H9 (cell line): ENCODE measurements around the gene NEDD4L. TPM values are rescaled to one million over a fixed set of nuclear protein-coding genes. Genes with fewer than 3 reads are reported as not detected.

Source experiments
- DNase-seq: peaks from one replicate; pipeline ENCODE4 v3.0.0-alpha.2; 2017
- H2AFZ ChIP-seq: one replicate; pipeline ENCODE4 v1.6.1; 2013; ENCODE audit warnings: mild to moderate bottlenecking, low read length, control low read depth, moderate library complexity
- H2AK5ac ChIP-seq: 2 replicates; pipeline ENCODE4 v1.6.1; 2013; ENCODE audit warnings: low read length, control low read depth, mixed read lengths; ENCODE audit not compliant: insufficient read length
- H2BK120ac ChIP-seq: one replicate; pipeline ENCODE4 v1.6.1; 2013; ENCODE audit warnings: low read depth, mild to moderate bottlenecking, low read length, control low read depth, inconsistent platforms; ENCODE audit not compliant: poor library complexity, severe bottlenecking
- H2BK12ac ChIP-seq: 2 replicates; pipeline ENCODE4 v1.6.1; 2013; ENCODE audit warnings: low read length, control low read depth, mixed read lengths, low read depth; ENCODE audit not compliant: insufficient read length
- H2BK15ac ChIP-seq: 2 replicates; pipeline ENCODE4 v1.6.1; 2013; ENCODE audit warnings: low read depth, low read length, control low read depth
- H2BK20ac ChIP-seq: one replicate; pipeline ENCODE4 v1.6.1; 2013; ENCODE audit warnings: low read depth, mild to moderate bottlenecking, low read length, control low read depth, inconsistent platforms; ENCODE audit not compliant: poor library complexity, severe bottlenecking
- H2BK5ac ChIP-seq: 2 replicates; pipeline ENCODE4 v1.6.1; 2013; ENCODE audit warnings: low read length, control low read depth, mixed read lengths; ENCODE audit not compliant: insufficient read length
- H3K14ac ChIP-seq: 2 replicates; pipeline ENCODE4 v1.6.1; 2013; ENCODE audit warnings: low read length, control low read depth; ENCODE audit not compliant: insufficient read depth
- H3K18ac ChIP-seq: 2 replicates; pipeline ENCODE4 v1.6.1; 2013; ENCODE audit warnings: low read depth, mild to moderate bottlenecking, mixed read lengths, low read length, control low read depth; ENCODE audit not compliant: insufficient read length
- H3K23ac ChIP-seq: 2 replicates; pipeline ENCODE4 v1.6.1; 2013; ENCODE audit warnings: low read length, control low read depth, mixed read lengths, low read depth; ENCODE audit not compliant: insufficient read length
- H3K23me2 ChIP-seq: 2 replicates; pipeline ENCODE4 v1.6.1; 2013; ENCODE audit warnings: low read depth, mild to moderate bottlenecking, mixed read lengths, low read length, control low read depth; ENCODE audit not compliant: insufficient read length, poor library complexity, severe bottlenecking
- H3K27ac ChIP-seq: 2 replicates; pipeline ENCODE4 v1.5.1; 2013; ENCODE audit warnings: low read length, control low read depth, mixed read lengths, low read depth; ENCODE audit not compliant: insufficient read length
- H3K27me3 ChIP-seq: 2 replicates; pipeline ENCODE4 v1.6.1; 2013; ENCODE audit warnings: low read length, control low read depth, inconsistent platforms; ENCODE audit not compliant: insufficient read depth
- H3K4ac ChIP-seq: 2 replicates; pipeline ENCODE4 v1.6.1; 2013; ENCODE audit warnings: low read depth, mild to moderate bottlenecking, control low read depth, inconsistent platforms, low read length, moderate library complexity
- H3K4me1 ChIP-seq: 2 replicates; pipeline ENCODE4 v1.6.1; 2013; ENCODE audit warnings: low read length, control low read depth, inconsistent platforms; ENCODE audit not compliant: insufficient read depth
- H3K4me2 ChIP-seq: 2 replicates; pipeline ENCODE4 v1.6.1; 2013; ENCODE audit warnings: low read length, control low read depth, mixed read lengths; ENCODE audit not compliant: insufficient read length, insufficient read depth
- H3K56ac ChIP-seq: 2 replicates; pipeline ENCODE4 v1.6.1; 2013; ENCODE audit warnings: low read depth, mild to moderate bottlenecking, mixed read lengths, low read length, control low read depth; ENCODE audit not compliant: insufficient read length
- H3K79me1 ChIP-seq: 2 replicates; pipeline ENCODE4 v1.6.1; 2013; ENCODE audit warnings: low read depth, mild to moderate bottlenecking, moderate library complexity, low read length, control low read depth, inconsistent platforms; ENCODE audit not compliant: insufficient read depth, poor library complexity, severe bottlenecking
- H3K79me2 ChIP-seq: 2 replicates; pipeline ENCODE4 v1.6.1; 2013; ENCODE audit warnings: low read length, control low read depth, inconsistent platforms; ENCODE audit not compliant: insufficient read depth
- H3K9ac ChIP-seq: 2 replicates; pipeline ENCODE4 v1.6.1; 2013; ENCODE audit warnings: low read length, control low read depth, mixed read lengths; ENCODE audit not compliant: insufficient read length; ENCODE audit errors: extremely low read depth
- H3K9me3 ChIP-seq: one replicate; pipeline ENCODE4 v1.6.1; 2013; ENCODE audit warnings: low read depth, low read length, inconsistent platforms; ENCODE audit not compliant: control insufficient read depth
- H3T11ph ChIP-seq: one replicate; pipeline ENCODE4 v1.6.1; 2013; ENCODE audit warnings: mild to moderate bottlenecking, low read length, control low read depth, inconsistent platforms
- H4K20me1 ChIP-seq: one replicate; pipeline ENCODE4 v1.6.1; 2013; ENCODE audit not compliant: control insufficient read depth, insufficient read length, insufficient read depth
- H4K5ac ChIP-seq: 2 replicates; pipeline ENCODE4 v1.6.1; 2013; ENCODE audit warnings: low read depth, mild to moderate bottlenecking, mixed read lengths, low read length, control low read depth; ENCODE audit not compliant: insufficient read length
- H4K8ac ChIP-seq: replicated peaks from 2 replicates; pipeline ENCODE4 v1.6.1; 2013; ENCODE audit warnings: low read length, control low read depth, mixed read lengths, low read depth; ENCODE audit not compliant: insufficient read length
- H4K91ac ChIP-seq: 2 replicates; pipeline ENCODE4 v1.6.1; 2013; ENCODE audit warnings: low read depth, mild to moderate bottlenecking, moderate library complexity, mixed read lengths, low read length, control low read depth; ENCODE audit not compliant: insufficient read length
- H3K27ac Mint-ChIP-seq, 3 experiments: 2 replicates in 2 of 3; 3 replicates in 1 of 3; pipeline ENCODE4 v1.8.0; 2020 to 2021; ENCODE audit warnings: mixed read lengths in 3 of 3, mild to moderate bottlenecking in 1 of 3, moderate library complexity in 1 of 3
- H3K27me3 Mint-ChIP-seq: 2 replicates; pipeline ENCODE4 v1.8.0; 2021; ENCODE audit warnings: low read depth, mild to moderate bottlenecking, moderate library complexity, mixed read lengths
- H3K36me3 Mint-ChIP-seq, 3 experiments: 2 replicates in 2 of 3; 3 replicates in 1 of 3; pipeline ENCODE4 v1.8.0; 2020 to 2021; ENCODE audit warnings: low read depth in 3 of 3, mixed read lengths in 3 of 3; ENCODE audit not compliant: insufficient read depth in 1 of 3
- H3K4me1 Mint-ChIP-seq, 2 experiments: 2 replicates each; pipeline ENCODE4 v1.8.0; 2020; ENCODE audit warnings: mixed read lengths in 2 of 2
- H3K4me3 Mint-ChIP-seq, 2 experiments: 2 replicates in 1 of 2; 3 replicates in 1 of 2; pipeline ENCODE4 v1.8.0; 2020 to 2021; ENCODE audit warnings: mild to moderate bottlenecking in 2 of 2, mixed read lengths in 2 of 2, moderate library complexity in 1 of 2
- H3K9me3 Mint-ChIP-seq, 2 experiments: 2 replicates in 1 of 2; 3 replicates in 1 of 2; pipeline ENCODE4 v1.8.0; 2020; ENCODE audit warnings: mild to moderate bottlenecking in 2 of 2, mixed read lengths in 2 of 2, moderate library complexity in 1 of 2
- CTCF ChIP-seq: fragments of 200-600 bp; sonication (generic); conservative IDR thresholded peaks from 3 replicates; pipeline ENCODE4 v1.8.0; 2021; ENCODE audit warnings: antibody characterized with exemption, mild to moderate bottlenecking
- WGBS: extraction: QIAGEN DNeasy Blood & Tissue Kit; methylation state at CpG from one replicate; pipeline ENCODE4 v1.1.7; 2013; ENCODE audit warnings: missing lambda C conversion rate, low lambda C conversion rate, mixed read lengths; ENCODE audit not compliant: insufficient read length; ENCODE audit errors: extremely low coverage; 5-methylcytosine and 5-hydroxymethylcytosine counted together
- total RNA-seq: library from RNA; stranded (reverse); gene quantifications from 2 replicates; pipeline ENCODE4 v1.2.1, GENCODE V29; 2021

Gene NEDD4L
- total RNA-seq, 1 experiment from 2014 or later = 76.3 TPM

- no peak overlapping the region for H3K4me3 Mint-ChIP-seq
- no peak overlapping the region for H3K9ac ChIP-seq
- peak overlapping the region; percentile 2 for H3K18ac ChIP-seq
- no peak overlapping the region for H3K14ac ChIP-seq
- WGBS = no CpG with 5 or more reads among the region's 39 CpGs
- no peak overlapping the region for H3K23ac ChIP-seq
- no peak overlapping the region for H2AK5ac ChIP-seq
- no peak overlapping the region for H2AFZ ChIP-seq
- H2BK120ac ChIP-seq = no peak overlapping the region
- peaks cover 56 to 66% of the 10 kb centered on the region in 2 experiments for H3K4me1 Mint-ChIP-seq
- H2BK20ac ChIP-seq = no peak overlapping the region
- no peaks in the 10 kb centered on the region for H4K20me1 ChIP-seq
- H3K4ac ChIP-seq = no peak overlapping the region
- H4K8ac ChIP-seq = no peak overlapping the region
- H3K27ac ChIP-seq = no peak overlapping the region
- H3K23me2 ChIP-seq = no peaks in the 10 kb centered on the region
- H3K27me3 ChIP-seq = no peaks in the 10 kb centered on the region
- DNase-seq = no peak
- H3T11ph ChIP-seq = no peak overlapping the region
- no peaks in the 10 kb centered on the region for H3K9me3 Mint-ChIP-seq
- H3K56ac ChIP-seq = no peak overlapping the region
- no peak overlapping the region for H2BK12ac ChIP-seq
- peak overlapping the region; percentile 32 to 65 (median 40); a peak in 2 of 7 replicates for H3K27ac Mint-ChIP-seq
- no peak overlapping the region for H2BK5ac ChIP-seq
- H3K36me3 Mint-ChIP-seq = peaks cover 2 to 9% (median 3%) of the 10 kb centered on the region in 3 experiments; a peak in 5 of 7 replicates
- H2BK15ac ChIP-seq = no peak overlapping the region
- H3K27me3 Mint-ChIP-seq = no peaks in the 10 kb centered on the region
- no peak overlapping the region for H4K5ac ChIP-seq
- no peaks in the 10 kb centered on the region for H3K79me1 ChIP-seq
- peaks cover 2% of the 10 kb centered on the region; the same call in 1 of the 2 replicates for H3K79me2 ChIP-seq
- no peaks in the 10 kb centered on the region for H3K9me3 ChIP-seq
- peaks cover 7% of the 10 kb centered on the region; the same call in 1 of the 2 replicates for H3K4me1 ChIP-seq
- no peak overlapping the region for H3K4me2 ChIP-seq
- no peak overlapping the region for H4K91ac ChIP-seq
- no peak for TF ChIP-seq CTCF
Measured at GRCh38 chr18:58256316-58257080, 212.5 kb downstream of the NEDD4L start.
